ENCODE measurements around the gene FMNL2.

DNA sequence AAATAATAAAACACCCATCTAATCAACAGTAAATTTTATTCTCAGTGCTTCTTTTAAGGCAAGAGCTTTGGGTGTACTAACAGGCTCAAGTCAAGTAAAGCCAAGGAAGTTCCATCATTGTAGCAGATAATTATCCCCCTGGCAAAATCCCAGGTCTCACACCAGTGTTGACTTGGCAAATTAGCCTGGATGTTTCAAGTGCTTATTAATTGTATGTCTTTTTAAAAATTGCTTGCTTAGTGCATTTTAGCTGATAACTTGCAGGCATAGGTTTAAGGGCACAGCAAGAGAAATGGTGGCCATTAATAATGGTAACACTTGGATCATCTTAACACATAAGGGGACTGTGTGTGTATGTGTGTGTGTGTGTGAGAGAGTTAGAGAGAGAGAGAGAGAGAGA lies 42.0 kb upstream of the FMNL2 start:
- TF ChIP-seq POLR2A (IDR thresholded peaks at IDR 0.05) = no peak
- TF ChIP-seq, protein P1, sequence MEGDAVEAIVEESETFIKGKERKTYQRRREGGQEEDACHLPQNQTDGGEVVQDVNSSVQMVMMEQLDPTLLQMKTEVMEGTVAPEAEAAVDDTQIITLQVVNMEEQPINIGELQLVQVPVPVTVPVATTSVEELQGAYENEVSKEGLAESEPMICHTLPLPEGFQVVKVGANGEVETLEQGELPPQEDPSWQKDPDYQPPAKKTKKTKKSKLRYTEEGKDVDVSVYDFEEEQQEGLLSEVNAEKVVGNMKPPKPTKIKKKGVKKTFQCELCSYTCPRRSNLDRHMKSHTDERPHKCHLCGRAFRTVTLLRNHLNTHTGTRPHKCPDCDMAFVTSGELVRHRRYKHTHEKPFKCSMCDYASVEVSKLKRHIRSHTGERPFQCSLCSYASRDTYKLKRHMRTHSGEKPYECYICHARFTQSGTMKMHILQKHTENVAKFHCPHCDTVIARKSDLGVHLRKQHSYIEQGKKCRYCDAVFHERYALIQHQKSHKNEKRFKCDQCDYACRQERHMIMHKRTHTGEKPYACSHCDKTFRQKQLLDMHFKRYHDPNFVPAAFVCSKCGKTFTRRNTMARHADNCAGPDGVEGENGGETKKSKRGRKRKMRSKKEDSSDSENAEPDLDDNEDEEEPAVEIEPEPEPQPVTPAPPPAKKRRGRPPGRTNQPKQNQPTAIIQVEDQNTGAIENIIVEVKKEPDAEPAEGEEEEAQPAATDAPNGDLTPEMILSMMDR (IDR thresholded peaks at IDR 0.05 in 8 of 11, conservative IDR thresholded peaks at IDR 0.05 in 3 of 11) = no peak
- TF ChIP-seq POLR2AphosphoS5 (IDR thresholded peaks at IDR 0.05) = no peak

All from spleen (tissue), 7 donors.